GM19438 (cell line): ENCODE results near the gene RCBTB1.
"Not testable (repeated sequence)": the region's sequence is repeated elsewhere in the genome, so short reads cannot be mapped to it uniquely, and the experiment has no call there.

ENCODE experiments used
- ATAC-seq: cut with Tn5 transposase; IDR thresholded peaks from one replicate; pipeline ENCODE4 v1.9.1; 2021; ENCODE audit warnings: low read depth; ENCODE audit not compliant: unreplicated experiment

Gene RCBTB1

GRCh38 chr13:49585220-49586157 is at the start of gene RCBTB1:
Gene RCBTB1 (minus strand): TSS chr13:49585558. CDS start chr13:49567279, 18,279 bp downstream.
- peak; percentile 91 for ATAC-seq

- ATAC-seq = no peak
These were observed 48.4 kb upstream of the RCBTB1 start for GRCh38 chr13:49633710-49634109.

GRCh38 chr13:49632156-49632555 is 46.8 kb upstream of the RCBTB1 start:
- no peak for ATAC-seq

GRCh38 chr13:49630580-49630979 is 45.2 kb upstream of the RCBTB1 start:
- ATAC-seq = no peak

GRCh38 chr13:49629947-49630346 is 44.6 kb upstream of the RCBTB1 start:
- no peak for ATAC-seq

- no peak for ATAC-seq
These were observed 44.0 kb upstream of the RCBTB1 start for GRCh38 chr13:49629196-49629938.

- ATAC-seq = peak; percentile 98
These were observed 42.7 kb upstream of the RCBTB1 start, which contains the start of gene ARL11 for GRCh38 chr13:49627831-49628652. Gene ARL11 (plus strand): TSS chr13:49628507. CDS start chr13:49630448, 1,941 bp downstream.

- no peak for ATAC-seq
These were observed 40.2 kb upstream of the RCBTB1 start for GRCh38 chr13:49625392-49626079.

- ATAC-seq = no peak
These were observed 38.9 kb upstream of the RCBTB1 start for GRCh38 chr13:49624229-49624628.

- ATAC-seq = no peak
These were observed 37.0 kb upstream of the RCBTB1 start for GRCh38 chr13:49622174-49622946.

GRCh38 chr13:49620170-49620621 is 34.8 kb upstream of the RCBTB1 start:
- peak; percentile 76 for ATAC-seq

GRCh38 chr13:49616676-49617065 is 31.3 kb upstream of the RCBTB1 start:
- ATAC-seq = no peak

GRCh38 chr13:49615836-49616675 is 30.7 kb upstream of the RCBTB1 start:
- ATAC-seq = no peak

GRCh38 chr13:49612042-49612441 is 26.7 kb upstream of the RCBTB1 start:
- ATAC-seq = not testable (repeated sequence)

- no peak for ATAC-seq
These were observed 24.8 kb upstream of the RCBTB1 start for GRCh38 chr13:49610176-49610575.

GRCh38 chr13:49608651-49609331 is 23.4 kb upstream of the RCBTB1 start:
- no peak for ATAC-seq

GRCh38 chr13:49607761-49608160 is 22.4 kb upstream of the RCBTB1 start:
- no peak for ATAC-seq
